HepG2 (cell line): ENCODE results near the gene TWNK. TPM values are rescaled to one million over a fixed set of nuclear protein-coding genes. Genes with fewer than 3 reads are reported as not detected.
A peak's percentile ranks its signal among the peaks of the same experiment; 100 is the strongest.

ENCODE experiments used
- ATAD3A ChIP-seq: sonication (generic); formaldehyde crosslinking; IDR thresholded peaks from 2 replicates; pipeline ENCODE4 v1.4.0; 2020; ENCODE audit warnings: missing genetic modification reagents
- KDM4B ChIP-seq: sonication (generic); formaldehyde crosslinking; IDR thresholded peaks from 2 replicates; pipeline ENCODE4 v1.4.0; 2020; ENCODE audit warnings: missing genetic modification reagents
- KMT2A ChIP-seq: sonication (generic); formaldehyde crosslinking; IDR thresholded peaks from 2 replicates; pipeline ENCODE4 v1.4.0; 2020; ENCODE audit warnings: missing genetic modification reagents
- MYPOP ChIP-seq: sonication (generic); formaldehyde crosslinking; IDR thresholded peaks from 2 replicates; pipeline ENCODE4 v1.8.1; 2023; ENCODE audit warnings: mild to moderate bottlenecking, moderate library complexity, missing genetic modification reagents
- RNF219 ChIP-seq: sonication (generic); formaldehyde crosslinking; IDR thresholded peaks from 2 replicates; pipeline ENCODE4 v1.5.0; 2020; ENCODE audit warnings: mild to moderate bottlenecking, missing genetic modification reagents
- ZFP36L2 ChIP-seq: sonication (generic); formaldehyde crosslinking; IDR thresholded peaks from 2 replicates; pipeline ENCODE4 v1.4.0; 2020; ENCODE audit warnings: missing genetic modification reagents
- ZNF589 ChIP-seq: sonication (generic); formaldehyde crosslinking; conservative IDR thresholded peaks from 2 replicates; pipeline ENCODE4 v1.8.0; 2022; ENCODE audit warnings: mild to moderate bottlenecking, moderate library complexity, missing genetic modification reagents
- ZNF646 ChIP-seq: sonication (generic); formaldehyde crosslinking; IDR thresholded peaks from 2 replicates; pipeline ENCODE4 v1.9.0; 2021; ENCODE audit warnings: mild to moderate bottlenecking, missing genetic modification reagents
- ZNF773 ChIP-seq: sonication (generic); formaldehyde crosslinking; IDR thresholded peaks from 2 replicates; pipeline ENCODE4 v1.4.0; 2020; ENCODE audit warnings: missing genetic modification reagents, borderline replicate concordance
- polyA plus RNA-seq, 8 experiments: library from polyadenylated mRNA; depleted of rRNA in 3 of 8; stranded (reverse) in 7 of 8; unstranded in 1 of 8; fragments of >200 nt; fragmentation: Illumina TruSeq in 4 of 8; extraction: Trizol in 4 of 8; gene quantifications; 2 replicates each; pipeline versions ENCODE4 v1.2.1 to v1.2.3, GENCODE V29; 2011 to 2016; ENCODE audit warnings: low read depth in 4 of 8, missing spikeins in 1 of 8, mixed read lengths in 1 of 8; ENCODE audit not compliant: insufficient read depth in 1 of 8
- total RNA-seq, 5 experiments: library from RNA; depleted of rRNA; stranded (reverse); fragments of >200 nt; fragmentation: Illumina TruSeq; extraction: Trizol; gene quantifications; 2 replicates each; pipeline ENCODE4 v1.2.3, GENCODE V29; 2016; ENCODE audit warnings: low read depth in 1 of 5
- TF ChIP-seq, protein P1 (sequence below): sonication (generic); formaldehyde crosslinking; IDR thresholded peaks from 2 replicates; pipeline ENCODE4 v1.4.0; 2020; ENCODE audit warnings: missing genetic modification reagents, mild to moderate bottlenecking, borderline replicate concordance
- TF ChIP-seq, protein P2 (sequence below): sonication (generic); formaldehyde crosslinking; IDR thresholded peaks from 2 replicates; pipeline ENCODE4 v1.5.1; 2020; ENCODE audit warnings: missing genetic modification reagents, mild to moderate bottlenecking, borderline replicate concordance

The TWNK gene
- total and polyA plus RNA-seq, 2 of the 13 experiments (the other 11 are each of a cell fraction or from before 2014, with no cell fraction given): 10.7 to 16.5 TPM

- TF ChIP-seq ZNF646 (CRISPR knock-in tag) (no peak), ATAD3A (no peak), MYPOP (CRISPR knock-in tag) (no peak), KDM4B (CRISPR knock-in tag) (peak; percentile 14; the same call in 1 of the 2 replicates), KMT2A (CRISPR knock-in tag) (peak; percentile 80; the same call in 1 of the 2 replicates), ZNF773 (CRISPR knock-in tag) (no peak; the same call in 1 of the 2 replicates), ZFP36L2 (no peak), ZNF589 (CRISPR knock-in tag) (peak; percentile 93), RNF219 (CRISPR knock-in tag) (no peak)
- TF ChIP-seq, protein P1, sequence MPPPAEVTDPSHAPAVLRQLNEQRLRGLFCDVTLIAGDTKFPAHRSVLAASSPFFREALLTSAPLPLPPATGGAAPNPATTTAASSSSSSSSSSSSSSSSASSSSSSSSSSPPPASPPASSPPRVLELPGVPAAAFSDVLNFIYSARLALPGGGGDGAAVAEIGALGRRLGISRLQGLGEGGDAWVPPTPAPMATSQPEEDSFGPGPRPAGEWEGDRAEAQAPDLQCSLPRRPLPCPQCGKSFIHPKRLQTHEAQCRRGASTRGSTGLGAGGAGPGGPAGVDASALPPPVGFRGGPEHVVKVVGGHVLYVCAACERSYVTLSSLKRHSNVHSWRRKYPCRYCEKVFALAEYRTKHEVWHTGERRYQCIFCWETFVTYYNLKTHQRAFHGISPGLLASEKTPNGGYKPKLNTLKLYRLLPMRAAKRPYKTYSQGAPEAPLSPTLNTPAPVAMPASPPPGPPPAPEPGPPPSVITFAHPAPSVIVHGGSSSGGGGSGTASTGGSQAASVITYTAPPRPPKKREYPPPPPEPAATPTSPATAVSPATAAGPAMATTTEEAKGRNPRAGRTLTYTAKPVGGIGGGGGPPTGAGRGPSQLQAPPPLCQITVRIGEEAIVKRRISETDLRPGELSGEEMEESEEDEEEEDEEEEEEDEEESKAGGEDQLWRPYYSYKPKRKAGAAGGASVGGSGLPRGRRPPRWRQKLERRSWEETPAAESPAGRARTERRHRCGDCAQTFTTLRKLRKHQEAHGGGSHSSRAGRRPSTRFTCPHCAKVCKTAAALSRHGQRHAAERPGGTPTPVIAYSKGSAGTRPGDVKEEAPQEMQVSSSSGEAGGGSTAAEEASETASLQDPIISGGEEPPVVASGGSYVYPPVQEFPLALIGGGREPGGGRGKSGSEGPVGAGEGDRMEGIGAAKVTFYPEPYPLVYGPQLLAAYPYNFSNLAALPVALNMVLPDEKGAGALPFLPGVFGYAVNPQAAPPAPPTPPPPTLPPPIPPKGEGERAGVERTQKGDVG (CRISPR knock-in tag): peak; percentile 51; the same call in 1 of the 2 replicates
- TF ChIP-seq, protein P2, sequence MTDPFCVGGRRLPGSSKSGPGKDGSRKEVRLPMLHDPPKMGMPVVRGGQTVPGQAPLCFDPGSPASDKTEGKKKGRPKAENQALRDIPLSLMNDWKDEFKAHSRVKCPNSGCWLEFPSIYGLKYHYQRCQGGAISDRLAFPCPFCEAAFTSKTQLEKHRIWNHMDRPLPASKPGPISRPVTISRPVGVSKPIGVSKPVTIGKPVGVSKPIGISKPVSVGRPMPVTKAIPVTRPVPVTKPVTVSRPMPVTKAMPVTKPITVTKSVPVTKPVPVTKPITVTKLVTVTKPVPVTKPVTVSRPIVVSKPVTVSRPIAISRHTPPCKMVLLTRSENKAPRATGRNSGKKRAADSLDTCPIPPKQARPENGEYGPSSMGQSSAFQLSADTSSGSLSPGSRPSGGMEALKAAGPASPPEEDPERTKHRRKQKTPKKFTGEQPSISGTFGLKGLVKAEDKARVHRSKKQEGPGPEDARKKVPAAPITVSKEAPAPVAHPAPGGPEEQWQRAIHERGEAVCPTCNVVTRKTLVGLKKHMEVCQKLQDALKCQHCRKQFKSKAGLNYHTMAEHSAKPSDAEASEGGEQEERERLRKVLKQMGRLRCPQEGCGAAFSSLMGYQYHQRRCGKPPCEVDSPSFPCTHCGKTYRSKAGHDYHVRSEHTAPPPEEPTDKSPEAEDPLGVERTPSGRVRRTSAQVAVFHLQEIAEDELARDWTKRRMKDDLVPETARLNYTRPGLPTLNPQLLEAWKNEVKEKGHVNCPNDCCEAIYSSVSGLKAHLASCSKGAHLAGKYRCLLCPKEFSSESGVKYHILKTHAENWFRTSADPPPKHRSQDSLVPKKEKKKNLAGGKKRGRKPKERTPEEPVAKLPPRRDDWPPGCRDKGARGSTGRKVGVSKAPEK: no peak
Observed at GRCh38 chr10:100986952-100987684, at the start of gene TWNK, which contains the start of gene MRPL43 (continued).
